NK-92 (cell line): ENCODE results near the gene LRBA.

Source experiments
- DNase-seq: peaks from one replicate; lab custom pipeline; 2025; ENCODE audit not compliant: unreplicated experiment; lab: John Stamatoyannopoulos, UW

Gene LRBA

GRCh38 chr4:150302553-150302952, 712.5 kb downstream of the LRBA start:
- no peak for DNase-seq

- DNase-seq: no peak
Measured at GRCh38 chr4:150299816-150300215, 715.3 kb downstream of the LRBA start.

GRCh38 chr4:150297861-150298474, 717.1 kb downstream of the LRBA start:
- DNase-seq: no peak

GRCh38 chr4:150289881-150290280, 725.2 kb downstream of the LRBA start:
- DNase-seq: no peak

- no peak for DNase-seq
Measured at GRCh38 chr4:150289198-150289597, 725.9 kb downstream of the LRBA start.

GRCh38 chr4:150286656-150287055, 728.4 kb downstream of the LRBA start:
- DNase-seq: no peak

GRCh38 chr4:150283689-150284088, 731.4 kb downstream of the LRBA start:
- no peak for DNase-seq

- no peak for DNase-seq
Measured at GRCh38 chr4:150280975-150281374, 734.1 kb downstream of the LRBA start.

GRCh38 chr4:150280081-150280895, 734.8 kb downstream of the LRBA start:
- no peak for DNase-seq

- no peak for DNase-seq
Measured at GRCh38 chr4:150278206-150278605, 736.9 kb downstream of the LRBA start.

GRCh38 chr4:150268444-150268843, 746.6 kb downstream of the LRBA start:
- DNase-seq: no peak

GRCh38 chr4:150265806-150266205, 749.3 kb downstream of the LRBA start:
- DNase-seq: no peak

GRCh38 chr4:150264595-150265161, 750.4 kb downstream of the LRBA start:
- DNase-seq: no peak

GRCh38 chr4:150262611-150263010, 752.5 kb downstream of the LRBA start:
- no peak for DNase-seq

- no peak for DNase-seq
Measured at GRCh38 chr4:150261571-150261970, 753.5 kb downstream of the LRBA start.

GRCh38 chr4:150259861-150260567, 755.1 kb downstream of the LRBA start:
- no peak for DNase-seq

- DNase-seq: no peak
Measured at GRCh38 chr4:150258569-150258968, 756.5 kb downstream of the LRBA start.

- no peak for DNase-seq
Measured at GRCh38 chr4:150256841-150257730, 758.0 kb downstream of the LRBA start.

- DNase-seq: no peak
Measured at GRCh38 chr4:150256225-150256620, 758.9 kb downstream of the LRBA start.

GRCh38 chr4:150255610-150256224, 759.4 kb downstream of the LRBA start:
- DNase-seq: no peak
